ENCODE data around the gene RAD51B. TPM values are rescaled to one million over a fixed set of nuclear protein-coding genes. Genes with fewer than 3 reads are reported as not detected.

Gene RAD51B
- total RNA-seq, 4 donors from 2014 or later, result 5.0 to 31.8 (median 20.6) TPM

Small RNA genes lying within 50 kb of the gene (small RNA-seq; reads per million reads assigned to genes)
- gene RN7SL108P (0 reads per million in 4 donors), gene RN7SL706P (0 reads per million in 4 donors), gene RNU6-921P (0 reads per million in 4 donors)

Other genes starting within 250 kb of the RAD51B start
- 10 to 100 TPM; 18.9 to 41.9 (median 27.7) TPM for gene PIGH, start 219.5 kb upstream of the RAD51B start, total RNA-seq
- 10 to 100 TPM in 1 of 4 donors, 1 to 10 TPM in 2, not detected in 1; 7.5 to 18.8 (median 9.2) TPM for gene ARG2, start 199.9 kb upstream of the RAD51B start, total RNA-seq
- gene VTI1B, start 145.1 kb upstream of the RAD51B start, total RNA-seq, result 10 to 100 TPM; 59.5 to 74.8 (median 67.5) TPM
- 10 to 100 TPM; 30.8 to 53.9 (median 37.2) TPM for gene RDH11, start 124.0 kb upstream of the RAD51B start, total RNA-seq
- gene RDH12, start 117.9 kb upstream of the RAD51B start, total RNA-seq, result under 1 TPM in 1 of 4 donors, not detected in 3; 0.27 TPM
- 10 to 100 TPM; 23.9 to 31.7 (median 28.8) TPM for gene ZFYVE26, start 3.2 kb upstream of the RAD51B start, total RNA-seq